Measurements from ENCODE around the gene KIF16B.

DNA sequence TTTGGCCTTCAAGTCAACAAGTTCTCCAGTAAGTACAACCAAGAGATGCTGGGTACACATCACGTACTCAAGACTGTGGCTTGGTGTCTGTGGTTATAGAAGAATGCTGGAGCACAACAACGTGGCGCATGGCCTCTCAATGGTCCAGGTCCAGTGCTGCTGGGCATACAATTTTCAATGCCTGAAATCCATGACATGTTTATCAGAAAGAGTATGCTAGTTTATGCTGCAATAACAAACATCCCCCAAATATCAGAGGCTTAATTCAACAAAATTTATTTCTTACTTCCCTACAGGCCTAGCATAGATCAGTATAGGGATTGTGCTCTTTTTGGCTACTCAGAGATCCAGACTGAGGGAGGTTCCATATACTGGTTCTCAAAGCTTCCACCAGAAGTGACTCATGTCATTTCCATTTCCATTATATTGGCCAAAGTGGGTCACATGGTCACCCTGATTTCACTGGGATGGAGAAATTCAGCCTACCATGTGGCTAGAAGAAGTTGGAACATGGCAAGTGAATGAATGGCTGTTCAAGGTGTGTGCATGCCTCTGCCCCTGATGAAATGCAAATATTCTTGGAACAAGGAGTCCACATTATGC is 33.3 kb upstream of the KIF16B start:
- TF ChIP-seq POLR2AphosphoS5 (IDR thresholded peaks at IDR 0.05) = no peak
- TF ChIP-seq, protein P1, sequence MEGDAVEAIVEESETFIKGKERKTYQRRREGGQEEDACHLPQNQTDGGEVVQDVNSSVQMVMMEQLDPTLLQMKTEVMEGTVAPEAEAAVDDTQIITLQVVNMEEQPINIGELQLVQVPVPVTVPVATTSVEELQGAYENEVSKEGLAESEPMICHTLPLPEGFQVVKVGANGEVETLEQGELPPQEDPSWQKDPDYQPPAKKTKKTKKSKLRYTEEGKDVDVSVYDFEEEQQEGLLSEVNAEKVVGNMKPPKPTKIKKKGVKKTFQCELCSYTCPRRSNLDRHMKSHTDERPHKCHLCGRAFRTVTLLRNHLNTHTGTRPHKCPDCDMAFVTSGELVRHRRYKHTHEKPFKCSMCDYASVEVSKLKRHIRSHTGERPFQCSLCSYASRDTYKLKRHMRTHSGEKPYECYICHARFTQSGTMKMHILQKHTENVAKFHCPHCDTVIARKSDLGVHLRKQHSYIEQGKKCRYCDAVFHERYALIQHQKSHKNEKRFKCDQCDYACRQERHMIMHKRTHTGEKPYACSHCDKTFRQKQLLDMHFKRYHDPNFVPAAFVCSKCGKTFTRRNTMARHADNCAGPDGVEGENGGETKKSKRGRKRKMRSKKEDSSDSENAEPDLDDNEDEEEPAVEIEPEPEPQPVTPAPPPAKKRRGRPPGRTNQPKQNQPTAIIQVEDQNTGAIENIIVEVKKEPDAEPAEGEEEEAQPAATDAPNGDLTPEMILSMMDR (IDR thresholded peaks at IDR 0.05) = no peak

All from breast epithelium (tissue), 3 donors.